ENCODE results near the gene PDIK1L. TPM values are rescaled to one million over a fixed set of nuclear protein-coding genes. Genes with fewer than 3 reads are reported as not detected.

Gene PDIK1L
- total RNA-seq, 1 donor from 2014 or later: 6.8 TPM

DNA sequence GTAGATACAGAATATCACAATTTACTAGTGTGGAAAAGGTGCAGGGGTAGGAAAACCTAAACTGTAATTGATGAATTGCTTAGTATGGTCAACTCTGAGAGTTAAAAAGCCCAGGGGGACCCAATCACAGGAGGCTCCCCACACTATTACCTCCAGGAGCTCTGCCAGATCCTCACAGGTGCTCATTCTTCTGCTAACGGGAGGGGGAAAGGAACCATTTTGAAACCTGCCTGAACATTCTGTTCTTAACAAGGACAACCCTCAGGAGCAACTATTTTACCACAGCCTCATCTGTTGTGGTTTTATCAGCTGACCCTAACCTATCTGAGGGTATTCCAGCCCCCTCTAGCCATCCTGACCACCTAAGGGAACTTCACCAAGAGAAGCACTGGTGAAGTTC lies 19.1 kb downstream of the PDIK1L start:
- Mint-ChIP-seq H3K36me3 (ENCODE audit: low read depth, unreplicated experiment) (no peaks in the 10 kb centered on the region), H3K27me3 (ENCODE audit: unreplicated experiment) (peaks cover 2% of the 10 kb centered on the region), H3K9me3 (ENCODE audit: unreplicated experiment) (no peaks in the 10 kb centered on the region), H3K4me1 (ENCODE audit: unreplicated experiment) (peaks cover 11% of the 10 kb centered on the region), H3K4me3 (ENCODE audit: unreplicated experiment) (no peak overlapping the region), H3K27ac (ENCODE audit: unreplicated experiment) (no peak overlapping the region)
- DNase-seq (ENCODE audit: low spot score): no peak
- TF ChIP-seq, protein P1, sequence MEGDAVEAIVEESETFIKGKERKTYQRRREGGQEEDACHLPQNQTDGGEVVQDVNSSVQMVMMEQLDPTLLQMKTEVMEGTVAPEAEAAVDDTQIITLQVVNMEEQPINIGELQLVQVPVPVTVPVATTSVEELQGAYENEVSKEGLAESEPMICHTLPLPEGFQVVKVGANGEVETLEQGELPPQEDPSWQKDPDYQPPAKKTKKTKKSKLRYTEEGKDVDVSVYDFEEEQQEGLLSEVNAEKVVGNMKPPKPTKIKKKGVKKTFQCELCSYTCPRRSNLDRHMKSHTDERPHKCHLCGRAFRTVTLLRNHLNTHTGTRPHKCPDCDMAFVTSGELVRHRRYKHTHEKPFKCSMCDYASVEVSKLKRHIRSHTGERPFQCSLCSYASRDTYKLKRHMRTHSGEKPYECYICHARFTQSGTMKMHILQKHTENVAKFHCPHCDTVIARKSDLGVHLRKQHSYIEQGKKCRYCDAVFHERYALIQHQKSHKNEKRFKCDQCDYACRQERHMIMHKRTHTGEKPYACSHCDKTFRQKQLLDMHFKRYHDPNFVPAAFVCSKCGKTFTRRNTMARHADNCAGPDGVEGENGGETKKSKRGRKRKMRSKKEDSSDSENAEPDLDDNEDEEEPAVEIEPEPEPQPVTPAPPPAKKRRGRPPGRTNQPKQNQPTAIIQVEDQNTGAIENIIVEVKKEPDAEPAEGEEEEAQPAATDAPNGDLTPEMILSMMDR (IDR thresholded peaks at IDR 0.05; ENCODE audit: unreplicated experiment): no peak

DNA sequence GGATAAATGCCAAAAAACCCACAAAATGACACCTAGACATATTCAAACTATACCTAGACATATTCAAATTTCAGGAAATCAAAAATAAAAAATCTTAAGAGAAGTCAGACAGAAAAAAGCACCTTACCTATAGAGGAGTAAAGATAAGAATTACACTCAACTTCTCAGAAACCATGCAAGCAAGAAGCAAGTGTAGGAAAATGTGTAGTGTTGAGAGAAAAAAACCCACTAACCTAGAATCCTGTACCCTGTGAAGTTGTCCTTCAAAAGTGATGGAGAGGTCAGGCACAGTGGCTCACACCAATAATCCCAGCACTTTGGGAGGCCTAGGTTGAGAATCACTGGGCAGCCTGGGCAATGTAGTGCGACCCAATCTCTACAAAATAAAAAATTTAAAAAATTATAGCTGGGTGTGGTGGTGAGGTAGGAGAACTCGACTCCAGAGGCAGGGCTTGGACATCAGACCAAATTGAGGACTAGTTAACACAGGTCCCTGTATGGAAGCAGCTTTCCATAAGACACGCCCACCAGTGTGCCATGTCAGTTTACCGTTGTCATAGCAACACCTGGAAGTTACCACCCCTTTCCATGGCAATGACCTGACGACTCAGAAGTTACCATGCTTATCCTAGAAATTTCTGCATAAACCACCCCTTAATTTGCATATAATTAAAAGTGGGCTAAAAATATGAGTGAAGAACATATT lies 20.7 kb downstream of the PDIK1L start:
- Mint-ChIP-seq H3K4me1 (ENCODE audit: unreplicated experiment) (peaks cover 8% of the 10 kb centered on the region), H3K36me3 (ENCODE audit: low read depth, unreplicated experiment) (no peaks in the 10 kb centered on the region), H3K4me3 (ENCODE audit: unreplicated experiment) (no peak overlapping the region), H3K27ac (ENCODE audit: unreplicated experiment) (no peak overlapping the region), H3K9me3 (ENCODE audit: unreplicated experiment) (no peaks in the 10 kb centered on the region), H3K27me3 (ENCODE audit: unreplicated experiment) (peaks cover 2% of the 10 kb centered on the region)
- no peak for DNase-seq (ENCODE audit: low spot score)
- TF ChIP-seq, protein P1 (IDR thresholded peaks at IDR 0.05; ENCODE audit: unreplicated experiment): no peak

DNA sequence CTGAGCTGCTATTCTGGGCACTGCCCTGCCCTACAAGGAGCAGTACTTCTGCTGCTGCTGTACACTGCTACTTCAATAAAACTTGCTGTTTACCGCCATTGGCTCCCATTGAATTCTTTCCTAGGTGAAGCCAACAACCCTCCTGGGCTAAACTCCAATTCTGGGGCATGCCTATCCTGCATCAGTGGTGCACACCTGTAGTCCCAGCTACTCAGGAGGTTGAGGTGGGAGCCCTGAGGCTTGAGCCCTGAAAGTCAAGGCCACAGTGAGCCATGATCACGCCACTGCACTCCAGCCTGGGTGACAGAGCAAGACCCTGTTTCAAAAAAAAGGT lies 21.2 kb downstream of the PDIK1L start:
- Mint-ChIP-seq H3K36me3 (ENCODE audit: low read depth, unreplicated experiment) (no peaks in the 10 kb centered on the region), H3K27ac (ENCODE audit: unreplicated experiment) (no peak overlapping the region), H3K4me1 (ENCODE audit: unreplicated experiment) (peaks cover 3% of the 10 kb centered on the region), H3K27me3 (ENCODE audit: unreplicated experiment) (peaks cover 2% of the 10 kb centered on the region), H3K4me3 (ENCODE audit: unreplicated experiment) (no peak overlapping the region), H3K9me3 (ENCODE audit: unreplicated experiment) (no peaks in the 10 kb centered on the region)
- TF ChIP-seq, protein P1 (IDR thresholded peaks at IDR 0.05; ENCODE audit: unreplicated experiment): no peak
- DNase-seq (ENCODE audit: low spot score): no peak

DNA sequence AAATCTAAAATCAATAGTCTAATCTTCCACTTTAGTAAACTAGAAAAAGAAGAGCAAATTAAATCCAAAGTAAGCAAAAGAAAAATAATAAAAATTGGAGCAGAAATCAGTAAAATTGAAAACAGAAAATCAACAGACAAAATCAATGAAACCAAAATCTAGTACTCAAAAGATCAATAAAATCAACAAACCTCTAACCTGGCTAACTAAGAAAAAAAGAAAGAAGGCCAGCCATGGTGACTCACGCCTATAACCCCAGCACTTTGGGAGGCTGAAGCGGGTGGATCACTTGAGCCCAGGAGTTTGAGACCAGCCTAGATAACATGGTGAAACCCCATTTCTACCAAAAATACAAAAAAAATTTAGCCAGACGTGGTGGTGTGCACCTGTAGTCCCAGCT lies 22.8 kb downstream of the PDIK1L start:
- TF ChIP-seq, protein P1 (IDR thresholded peaks at IDR 0.05; ENCODE audit: unreplicated experiment): no peak
- Mint-ChIP-seq H3K36me3 (ENCODE audit: low read depth, unreplicated experiment) (no peaks in the 10 kb centered on the region), H3K27me3 (ENCODE audit: unreplicated experiment) (no peaks in the 10 kb centered on the region), H3K4me3 (ENCODE audit: unreplicated experiment) (no peak overlapping the region), H3K27ac (ENCODE audit: unreplicated experiment) (no peak overlapping the region), H3K9me3 (ENCODE audit: unreplicated experiment) (no peaks in the 10 kb centered on the region), H3K4me1 (ENCODE audit: unreplicated experiment) (no peaks in the 10 kb centered on the region)
- no peak for DNase-seq (ENCODE audit: low spot score)

DNA sequence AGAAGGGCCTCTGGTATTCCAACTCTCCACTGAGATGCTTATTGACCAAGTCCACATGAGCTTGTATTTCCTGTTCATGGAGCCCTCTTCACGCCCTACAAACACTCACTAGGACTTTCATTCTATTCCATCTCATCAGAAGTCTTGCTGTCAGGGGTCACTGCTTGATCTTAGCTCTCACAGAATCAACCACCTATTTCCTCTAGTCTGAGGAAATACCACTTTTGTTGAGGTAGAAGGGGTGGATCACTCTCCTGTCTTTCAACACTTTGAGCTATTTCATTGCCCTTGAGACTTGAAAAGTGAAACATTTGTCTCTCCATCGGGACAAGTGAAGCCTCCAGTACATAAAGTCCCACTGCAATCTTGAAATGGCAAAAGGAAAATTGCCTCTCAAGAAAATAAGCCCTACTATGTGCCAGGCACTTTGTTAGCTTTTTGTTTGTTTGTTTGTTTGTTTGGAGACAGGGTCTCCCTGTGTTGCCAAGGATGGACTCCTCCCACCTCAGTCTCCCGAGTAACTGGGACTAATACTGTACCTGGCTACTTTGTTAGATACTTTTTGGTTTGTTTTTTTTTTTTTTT lies 27.4 kb downstream of the PDIK1L start:
- Mint-ChIP-seq H3K9me3 (ENCODE audit: unreplicated experiment) (no peaks in the 10 kb centered on the region), H3K27me3 (ENCODE audit: unreplicated experiment) (no peaks in the 10 kb centered on the region), H3K27ac (ENCODE audit: unreplicated experiment) (no peak overlapping the region), H3K36me3 (ENCODE audit: low read depth, unreplicated experiment) (no peaks in the 10 kb centered on the region), H3K4me1 (ENCODE audit: unreplicated experiment) (no peaks in the 10 kb centered on the region), H3K4me3 (ENCODE audit: unreplicated experiment) (no peak overlapping the region)
- TF ChIP-seq, protein P1 (IDR thresholded peaks at IDR 0.05; ENCODE audit: unreplicated experiment): no peak
- no peak for DNase-seq (ENCODE audit: low spot score)
